Naive thymus-derived CD8-positive, alpha-beta T cell (primary cell): ENCODE results near the gene AMBRA1. TPM values are rescaled to one million over a fixed set of nuclear protein-coding genes. Genes with fewer than 3 reads are reported as not detected.
A peak's percentile ranks its signal among the peaks of the same experiment; 100 is the strongest.

ENCODE experiments used
- ATAC-seq, 2 donors: fragments of 150-1000 bp; cut with Tn5 transposase in 1 of 2; sonication (Bioruptor Pico), chemical (Tn5 transposase) in 1 of 2; 1 replicate in 1 of 2; 2 replicates in 1 of 2; pipeline ENCODE4 v1.10.0; 2021; ENCODE audit warnings: mild to moderate bottlenecking in 2 of 2, moderate library complexity in 2 of 2
- POLR2A ChIA-PET: fragments of 350-600 bp; sonication (Branson Sonifier 250); formaldehyde crosslinking; loops from one replicate; lab custom pipeline; 2021; ENCODE audit warnings: antibody characterized with exemption; lab: Charles Lee
- DNase-seq, 10 donors: peaks; one replicate each; pipeline versions ENCODE4 v3.0.0 to v3.0.0-alpha.2; 2020 to 2022
- H3K27ac Mint-ChIP-seq, 10 donors: one replicate each; pipeline ENCODE4 v1.8.0; 2020 to 2022; ENCODE audit warnings: mild to moderate bottlenecking in 10 of 10, mixed read lengths in 10 of 10, moderate library complexity in 4 of 10, inconsistent platforms in 1 of 10
- H3K27me3 Mint-ChIP-seq, 5 donors: one replicate each; pipeline ENCODE4 v1.8.0; 2021 to 2022; ENCODE audit warnings: mixed read lengths in 5 of 5
- H3K36me3 Mint-ChIP-seq, 3 donors: one replicate each; pipeline ENCODE4 v1.8.0; 2020 to 2022; ENCODE audit warnings: mixed read lengths in 3 of 3, mild to moderate bottlenecking in 2 of 3, inconsistent platforms in 1 of 3
- H3K4me1 Mint-ChIP-seq, 4 donors: one replicate each; pipeline ENCODE4 v1.8.0; 2021 to 2022; ENCODE audit warnings: mixed read lengths in 4 of 4
- H3K4me3 Mint-ChIP-seq, 10 donors: one replicate each; pipeline ENCODE4 v1.8.0; 2020 to 2022; ENCODE audit warnings: mild to moderate bottlenecking in 10 of 10, mixed read lengths in 10 of 10, moderate library complexity in 6 of 10, inconsistent platforms in 1 of 10
- H3K9me3 Mint-ChIP-seq, 9 donors: one replicate each; pipeline ENCODE4 v1.8.0; 2020 to 2022; ENCODE audit warnings: mixed read lengths in 9 of 9, mild to moderate bottlenecking in 3 of 9, inconsistent platforms in 1 of 9, moderate library complexity in 1 of 9
- polyA plus RNA-seq, 3 donors: library from polyadenylated mRNA; unstranded; fragments of 300-500 nt; fragmentation: Illumina TruSeq; gene quantifications; one replicate each; pipeline ENCODE4 v1.2.3, GENCODE V29; 2021
- total RNA-seq, 8 experiments: library from RNA in 2 of 8; stranded (reverse) in 2 of 8; gene quantifications; one replicate each; pipeline ENCODE4 v1.2.3 and lab custom pipeline; 2021 to 2026

AMBRA1 gene
- total and polyA plus RNA-seq, 5 experiments from 2014 or later, result 6.1 to 38.8 (median 16.3) TPM

DNA sequence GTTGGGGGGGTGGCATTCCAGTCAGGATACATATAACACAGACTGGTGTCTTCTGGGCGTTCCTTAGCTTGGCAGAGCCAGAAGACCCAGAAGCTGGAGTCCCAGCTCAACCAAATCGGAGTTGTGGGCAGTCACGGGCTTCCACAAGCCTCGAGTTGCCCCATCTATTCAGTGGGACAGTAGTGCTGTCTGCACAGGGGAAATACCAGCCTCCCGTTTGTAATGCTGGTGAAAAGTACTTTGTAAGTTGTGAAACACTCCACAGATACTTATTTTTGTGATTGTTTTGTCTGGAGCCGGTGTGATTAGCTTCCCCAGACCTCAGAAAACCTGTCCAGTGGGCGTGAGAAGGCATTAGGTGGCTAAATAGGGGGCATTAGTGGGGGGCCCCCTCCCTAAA is 232.9 kb downstream of the AMBRA1 start:
- H3K9me3 Mint-ChIP-seq, result no peaks in the 10 kb centered on the region

DNA sequence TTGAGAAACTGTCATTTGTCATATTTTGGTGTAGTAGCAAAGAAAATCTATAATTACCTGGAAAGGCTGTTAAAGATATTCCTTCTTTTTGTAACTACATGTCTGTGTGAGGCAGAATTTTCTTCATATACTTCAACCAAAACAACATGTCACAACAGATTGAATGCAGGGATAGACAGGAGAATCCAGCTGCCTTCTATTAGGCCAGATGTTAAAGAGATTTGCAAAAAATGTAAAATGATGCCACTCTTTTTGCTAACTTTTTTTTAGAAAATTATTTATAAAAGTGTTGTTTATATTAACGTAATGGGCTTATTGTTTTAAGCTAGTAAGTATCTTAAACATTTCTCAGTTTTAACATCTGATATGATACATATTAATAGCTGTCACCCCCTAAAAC is 233.9 kb downstream of the AMBRA1 start:
- Mint-ChIP-seq H3K36me3 (peaks cover 0 to 34% (median 0%) of the 10 kb centered on the region in 3 donors), H3K27ac (peak overlapping the region in 7 of 10 donors; percentile 46 to 96 (median 90)), H3K9me3 (no peaks in the 10 kb centered on the region), H3K4me3 (peak overlapping the region in 7 of 10 donors; percentile 48 to 92 (median 82)), H3K4me1 (peaks cover 33 to 84% (median 79%) of the 10 kb centered on the region in 4 donors), H3K27me3 (no peaks in the 10 kb centered on the region)
- DNase-seq, result no peak
- ATAC-seq, result no peak
- POLR2A ChIA-PET, result interaction anchor here (0.7 to 13.5 kb wide), 3 partner anchors 11 to 30 kb away, joined by 3 to 287 read pairs (median 5); partner anchors contain the start of gene DGKZ

More for the DNA sequence above, 232.9 kb downstream of the AMBRA1 start:
- POLR2A ChIA-PET, result interaction anchor here (0.7 to 13.5 kb wide), 6 partner anchors 12 to 65 kb away, joined by 3 to 287 read pairs (median 4); partner anchors contain the start of genes DGKZ and MDK
- Mint-ChIP-seq H3K27ac (peak overlapping the region; percentile 87 to 96 (median 91)), H3K36me3 (peaks cover 0 to 29% (median 0%) of the 10 kb centered on the region in 3 donors), H3K4me3 (peak overlapping the region; percentile 77 to 92 (median 84)), H3K4me1 (peaks cover 34 to 86% (median 81%) of the 10 kb centered on the region in 4 donors), H3K27me3 (no peaks in the 10 kb centered on the region)
- ATAC-seq (peak; percentile 37 to 40), DNase-seq (no peak)

DNA sequence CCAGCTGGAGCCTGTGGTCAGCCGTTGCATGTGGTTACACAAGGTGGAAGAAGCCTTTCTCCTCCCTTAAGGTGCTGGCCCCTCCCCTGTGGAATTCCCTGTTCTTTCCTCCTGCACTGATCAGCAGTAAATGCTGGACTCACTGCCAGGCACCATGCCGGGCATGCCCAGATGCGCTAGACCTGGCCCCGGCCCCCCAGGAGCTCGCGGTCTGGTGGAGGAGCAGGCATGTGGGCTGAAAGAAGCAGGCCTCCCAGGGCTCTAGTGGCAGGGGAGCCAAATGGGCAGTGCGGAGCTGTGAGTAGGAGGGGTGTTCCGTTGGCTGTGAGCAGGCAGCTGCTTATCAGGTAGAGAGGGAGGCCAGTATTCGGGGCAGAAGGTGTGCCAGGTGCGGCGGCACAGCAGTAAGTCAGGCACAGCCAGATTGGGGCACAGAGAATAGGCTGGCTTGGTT is 236.3 kb downstream of the AMBRA1 start:
- Mint-ChIP-seq H3K4me1 (peaks cover 38 to 86% (median 81%) of the 10 kb centered on the region in 4 donors), H3K27me3 (no peaks in the 10 kb centered on the region), H3K4me3 (peak overlapping the region in 7 of 10 donors; percentile 1 to 79 (median 40)), H3K27ac (peak overlapping the region; percentile 79 to 95 (median 88)), H3K9me3 (no peaks in the 10 kb centered on the region), H3K36me3 (peaks cover 0 to 23% (median 0%) of the 10 kb centered on the region in 3 donors)
- POLR2A ChIA-PET, result interaction anchor here (1.0 to 2.3 kb wide), 2 partner anchors 8 to 23 kb away, joined by 3 to 10 read pairs; no protein-coding TSS in a partner anchor
- ATAC-seq (no peak), DNase-seq (no peak)

DNA sequence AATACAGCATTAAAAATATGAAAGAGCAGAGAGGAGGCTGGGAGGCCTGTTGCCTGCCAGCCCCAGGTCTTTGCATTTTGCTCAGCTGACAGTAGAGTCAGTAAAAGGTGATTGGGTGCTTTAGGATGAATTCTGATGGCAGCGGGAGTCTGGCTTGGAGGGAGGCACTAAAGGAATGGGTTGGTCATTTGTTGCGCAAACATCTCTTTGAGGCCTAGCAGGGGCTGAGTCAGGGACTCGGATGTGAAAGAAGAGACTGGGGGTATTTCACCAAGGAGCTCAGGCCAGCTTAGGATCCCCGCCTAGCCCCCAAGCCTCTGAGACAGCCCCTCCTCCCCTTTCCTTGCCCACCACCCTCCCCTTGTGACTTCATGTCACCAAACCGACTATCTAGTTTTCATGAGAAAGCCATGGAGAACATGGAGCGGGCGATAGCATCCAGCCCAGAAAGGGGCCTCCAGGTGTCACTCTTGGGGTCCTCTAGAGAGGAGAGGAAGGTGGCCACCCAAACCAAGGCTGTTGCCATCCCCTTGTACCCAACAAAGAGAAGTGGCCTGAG is 236.8 kb downstream of the AMBRA1 start:
- POLR2A ChIA-PET, result interaction anchor here (1.0 to 15.9 kb wide), 4 partner anchors 8 to 25 kb away, joined by 3 to 303 read pairs (median 7); no protein-coding TSS in a partner anchor
- peak overlapping the region; percentile 80 to 95 (median 91) for H3K27ac Mint-ChIP-seq
- H3K36me3 Mint-ChIP-seq, result peaks cover 0 to 23% (median 0%) of the 10 kb centered on the region in 3 donors
- H3K27me3 Mint-ChIP-seq, result no peaks in the 10 kb centered on the region
- H3K4me3 Mint-ChIP-seq, result peak overlapping the region in 6 of 10 donors; percentile 11 to 69 (median 58)
- H3K9me3 Mint-ChIP-seq, result no peaks in the 10 kb centered on the region
- DNase-seq, result no peak
- H3K4me1 Mint-ChIP-seq, result peaks cover 38 to 84% (median 81%) of the 10 kb centered on the region in 4 donors
- no peak for ATAC-seq

DNA sequence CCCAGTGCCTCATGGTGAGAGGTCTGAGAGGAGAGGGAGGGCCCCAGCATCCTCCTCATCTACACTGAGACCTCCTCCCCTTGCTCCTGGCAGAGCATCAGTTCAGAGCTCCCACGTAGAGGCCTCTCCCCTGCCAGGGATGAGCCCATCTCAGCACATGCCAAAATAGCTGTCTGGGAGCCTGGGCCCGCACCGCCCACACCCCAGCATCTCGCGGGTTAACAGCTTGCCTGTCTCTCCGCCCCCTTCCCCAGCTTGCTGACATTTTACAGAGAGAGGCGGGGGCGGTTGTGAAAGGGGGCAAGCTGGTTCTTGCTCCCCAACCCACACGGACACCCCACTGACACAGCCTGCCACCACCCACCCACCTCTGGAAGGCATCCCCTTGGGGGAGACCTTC is 240.1 kb downstream of the AMBRA1 start:
- Mint-ChIP-seq H3K27ac (peak overlapping the region; percentile 88 to 95 (median 94)), H3K27me3 (no peaks in the 10 kb centered on the region), H3K4me3 (peak overlapping the region; percentile 76 to 98 (median 87)), H3K9me3 (no peaks in the 10 kb centered on the region), H3K36me3 (peaks cover 0 to 27% (median 0%) of the 10 kb centered on the region in 3 donors), H3K4me1 (peaks cover 48 to 94% (median 91%) of the 10 kb centered on the region in 4 donors)
- DNase-seq, result no peak
- no peak for ATAC-seq
- POLR2A ChIA-PET, result interaction anchor here (4.1 to 15.9 kb wide), 3 partner anchors 11 to 22 kb away, joined by 30 to 303 read pairs (median 287); no protein-coding TSS in a partner anchor

DNA sequence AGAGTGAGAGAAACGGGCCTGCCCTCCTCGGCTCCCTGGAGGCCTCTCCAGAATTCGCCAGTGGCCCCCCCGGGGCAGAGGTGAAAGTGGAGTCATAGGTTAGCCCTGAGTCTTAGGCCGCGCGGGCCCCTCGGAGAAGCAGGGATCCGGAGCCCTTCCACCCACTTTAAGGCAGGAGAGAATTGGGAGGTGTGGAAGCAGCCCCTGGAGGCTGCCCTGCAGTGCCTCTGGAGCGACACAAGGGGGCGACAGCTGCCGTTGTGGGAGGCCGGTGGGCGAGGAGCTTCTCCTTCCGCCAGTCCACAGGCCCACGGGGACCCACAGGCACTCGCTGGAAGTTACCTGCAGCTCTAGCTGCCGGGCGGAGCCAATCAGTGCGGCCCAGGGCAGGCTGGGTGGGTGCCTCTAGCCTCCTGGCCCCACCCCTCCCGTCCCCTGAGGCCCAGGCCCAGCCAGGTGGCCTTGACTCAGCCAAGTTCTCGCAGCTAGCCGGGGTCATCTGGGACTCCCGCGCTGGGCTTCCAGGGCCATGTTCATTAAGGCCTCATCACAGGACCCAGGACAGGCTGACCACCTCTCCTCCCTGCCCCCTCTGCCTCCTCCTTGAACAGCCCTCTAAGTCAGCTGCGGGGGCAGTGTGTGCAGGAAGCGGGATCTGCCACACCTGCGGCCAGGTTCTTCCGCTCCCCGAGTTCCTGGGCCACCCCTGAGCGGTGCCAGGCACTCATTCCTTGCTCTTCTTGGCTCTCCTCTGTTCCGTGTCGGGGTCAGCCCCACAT is 241.6 kb downstream of the AMBRA1 start:
- no peaks in the 10 kb centered on the region for H3K9me3 Mint-ChIP-seq
- H3K36me3 Mint-ChIP-seq, result peaks cover 0 to 25% (median 0%) of the 10 kb centered on the region in 3 donors

DNA sequence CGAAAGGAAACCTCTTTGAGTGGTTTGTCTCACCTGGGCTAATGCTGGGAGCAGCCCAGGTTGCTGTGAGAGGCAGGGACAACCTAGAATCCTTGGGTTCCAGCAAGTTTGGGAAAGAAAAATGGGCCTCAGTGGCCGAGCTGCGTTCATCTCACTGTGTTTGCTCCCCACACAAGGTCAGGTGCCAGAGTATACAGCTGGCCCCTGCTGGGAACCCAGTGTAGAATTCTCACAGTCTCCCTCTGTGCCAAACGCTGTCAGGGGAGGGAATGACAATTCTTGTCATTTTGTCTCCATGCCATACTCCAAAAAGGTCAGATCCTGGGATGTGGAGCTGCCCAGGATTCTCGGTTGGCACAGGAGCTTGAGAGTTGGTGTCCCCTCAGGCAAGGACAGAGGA is 242.2 kb downstream of the AMBRA1 start:
- no peak for DNase-seq
- H3K9me3 Mint-ChIP-seq, result no peaks in the 10 kb centered on the region
- H3K4me1 Mint-ChIP-seq, result peaks cover 45 to 84% (median 80%) of the 10 kb centered on the region in 4 donors
- peaks cover 0 to 21% (median 0%) of the 10 kb centered on the region in 3 donors for H3K36me3 Mint-ChIP-seq
- no peaks in the 10 kb centered on the region for H3K27me3 Mint-ChIP-seq
- POLR2A ChIA-PET, result interaction anchor here (0.8 to 15.9 kb wide), 11 partner anchors 9 to 349 kb away, joined by 3 to 303 read pairs (median 4); partner anchors contain the start of genes ARHGAP1, MDK and ZNF408
- no peak for ATAC-seq
- peak overlapping the region; percentile 76 to 98 (median 87) for H3K4me3 Mint-ChIP-seq
- peak overlapping the region; percentile 75 to 95 (median 94) for H3K27ac Mint-ChIP-seq

More for the DNA sequence above, 241.6 kb downstream of the AMBRA1 start:
- Mint-ChIP-seq H3K27me3 (no peaks in the 10 kb centered on the region), H3K27ac (peak overlapping the region; percentile 88 to 95 (median 94)), H3K4me3 (peak overlapping the region; percentile 76 to 98 (median 87)), H3K4me1 (peaks cover 45 to 86% (median 82%) of the 10 kb centered on the region in 4 donors)
- ATAC-seq (peak; percentile 65 to 74), DNase-seq (peak; percentile 76 to 91 (median 82))
- POLR2A ChIA-PET, result interaction anchor here (0.8 to 15.9 kb wide), 10 partner anchors 9 to 113 kb away, joined by 3 to 303 read pairs (median 5); partner anchors contain the start of gene MDK

DNA sequence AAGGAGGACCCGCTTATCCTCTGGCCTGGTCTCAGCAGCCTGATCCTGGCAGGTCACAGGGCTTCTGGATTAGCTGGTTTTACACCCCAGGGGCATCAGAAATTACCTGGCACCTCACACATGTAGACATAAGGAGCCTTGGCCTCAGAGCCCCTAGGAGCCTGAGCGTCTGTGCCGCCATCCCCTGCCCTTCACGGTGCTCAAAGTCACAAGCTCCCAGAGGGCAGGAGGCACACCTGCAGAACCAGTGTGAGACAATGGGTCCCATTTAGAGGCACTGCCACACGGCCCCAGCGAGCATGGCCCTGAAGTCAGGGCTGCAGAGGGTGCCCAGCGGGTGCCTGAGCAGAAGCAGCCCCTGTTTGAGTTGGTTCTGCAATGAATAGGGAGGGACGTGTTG is 242.7 kb downstream of the AMBRA1 start:
- peak overlapping the region; percentile 55 to 95 (median 93) for H3K27ac Mint-ChIP-seq
- H3K27me3 Mint-ChIP-seq, result no peaks in the 10 kb centered on the region
- peaks cover 44 to 84% (median 80%) of the 10 kb centered on the region in 4 donors for H3K4me1 Mint-ChIP-seq
- DNase-seq (no peak), ATAC-seq (no peak)
- peak overlapping the region; percentile 76 to 98 (median 87) for H3K4me3 Mint-ChIP-seq
- no peaks in the 10 kb centered on the region for H3K9me3 Mint-ChIP-seq
- POLR2A ChIA-PET, result interaction anchor here (0.9 to 15.9 kb wide), 9 partner anchors 8 to 350 kb away, joined by 3 to 303 read pairs (median 6); partner anchors contain the start of genes ARHGAP1, MDK and ZNF408
- peaks cover 0 to 16% (median 0%) of the 10 kb centered on the region in 3 donors for H3K36me3 Mint-ChIP-seq

DNA sequence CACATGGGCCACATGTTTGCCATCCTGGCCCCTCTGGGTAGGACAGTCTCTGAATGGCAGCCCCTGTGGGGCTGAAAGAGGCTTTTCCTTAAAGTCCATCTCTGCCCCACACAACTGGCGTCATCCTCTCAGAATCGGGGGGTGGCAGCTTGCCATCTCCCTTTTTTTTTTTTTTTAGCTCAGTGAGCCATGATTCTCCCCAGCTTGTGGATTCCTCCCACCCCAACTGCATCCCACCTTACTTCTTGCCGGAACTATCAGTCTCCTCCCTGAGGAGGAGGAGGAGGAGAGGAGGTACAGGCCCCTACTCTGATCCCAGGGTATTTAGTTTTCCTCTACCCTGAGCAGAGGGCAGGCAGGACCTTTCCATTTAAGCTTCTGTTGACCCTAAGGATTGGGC is 243.1 kb downstream of the AMBRA1 start:
- H3K9me3 Mint-ChIP-seq, result no peaks in the 10 kb centered on the region
- peak overlapping the region; percentile 39 to 98 (median 77) for H3K4me3 Mint-ChIP-seq
- H3K36me3 Mint-ChIP-seq, result peaks cover 0 to 12% (median 0%) of the 10 kb centered on the region in 3 donors
- ATAC-seq, result no peak
- H3K4me1 Mint-ChIP-seq, result peaks cover 44 to 84% (median 80%) of the 10 kb centered on the region in 4 donors
- POLR2A ChIA-PET, result interaction anchor here (0.9 to 15.9 kb wide), 6 partner anchors 16 to 350 kb away, joined by 3 to 303 read pairs (median 12); partner anchors contain the start of genes ARHGAP1 and ZNF408
- H3K27me3 Mint-ChIP-seq, result no peaks in the 10 kb centered on the region
- DNase-seq, result no peak
- H3K27ac Mint-ChIP-seq, result peak overlapping the region; percentile 4 to 95 (median 93)

DNA sequence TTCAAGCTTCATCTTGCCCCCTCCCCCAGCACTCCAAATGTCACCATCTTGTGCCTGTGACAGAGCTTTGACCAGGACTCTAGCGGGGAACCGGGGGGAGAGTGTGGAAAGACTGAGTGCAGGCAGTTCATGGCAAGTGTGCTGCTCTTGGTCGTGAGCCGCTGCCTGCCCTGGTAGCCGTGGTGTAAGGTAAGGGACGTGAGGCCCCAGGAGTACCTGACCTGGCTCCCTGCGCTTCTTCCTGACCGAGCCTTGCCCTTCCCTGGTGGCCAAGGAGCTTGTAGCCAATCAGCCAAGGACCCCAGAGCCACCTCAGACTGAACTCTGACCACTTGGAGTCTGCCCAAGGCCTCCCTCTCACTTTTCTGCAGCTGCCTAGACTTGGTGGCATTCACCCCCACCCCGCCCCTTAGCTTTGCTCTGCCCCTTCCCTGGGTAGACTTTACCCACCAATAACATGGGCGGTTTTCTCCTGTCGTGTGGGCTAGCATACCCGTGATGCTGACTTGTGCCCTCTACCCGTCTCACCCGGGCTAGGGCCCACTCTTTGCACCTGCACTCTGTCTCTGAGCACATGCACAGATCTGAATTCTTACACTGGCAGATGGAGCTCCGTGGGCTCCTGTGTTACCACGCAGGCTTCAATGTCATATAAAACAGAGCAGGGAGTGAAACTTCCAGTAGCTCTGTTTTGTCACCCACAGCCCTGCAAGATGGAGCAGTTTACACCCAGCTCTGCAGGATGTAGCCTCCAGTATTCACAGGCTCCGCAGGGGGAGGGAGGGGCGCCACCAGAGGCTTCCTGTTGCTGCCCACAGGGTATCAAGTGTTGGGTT is 245.0 kb downstream of the AMBRA1 start:
- Mint-ChIP-seq H3K27me3 (no peaks in the 10 kb centered on the region), H3K4me3 (peak overlapping the region; percentile 78 to 98 (median 94)), H3K36me3 (peaks cover 0 to 5% (median 0%) of the 10 kb centered on the region in 3 donors), H3K9me3 (no peaks in the 10 kb centered on the region), H3K4me1 (peaks cover 53 to 87% (median 83%) of the 10 kb centered on the region in 4 donors), H3K27ac (peak overlapping the region; percentile 91 to 98 (median 94))
- POLR2A ChIA-PET, result interaction anchor here (0.6 to 15.9 kb wide), 14 partner anchors 9 to 228 kb away, joined by 3 to 303 read pairs (median 7); partner anchors contain the start of gene CHRM4
- ATAC-seq (peak; percentile 33 to 51), DNase-seq (peak in 9 of 10 donors; percentile 28 to 78 (median 58))
